DOHH2 (cell line): ENCODE data around the gene ROR2.

Source experiments
- H3F3A ChIP-seq: fragments of 200-600 bp; sonication (generic), shearing (Covaris generic); 2 replicates; pipeline ENCODE4 v1.6.0; 2016; ENCODE audit warnings: antibody characterized with exemption, mild to moderate bottlenecking; ENCODE audit not compliant: control insufficient read depth, insufficient read depth
- H3K27ac ChIP-seq: fragments of 200-600 bp; sonication (generic); 2 replicates; pipeline ENCODE4 v1.5.1; 2014; ENCODE audit warnings: low read depth, mild to moderate bottlenecking, low read length, moderate library complexity
- H3K27me3 ChIP-seq: fragments of 200-600 bp; sonication (generic); 2 replicates; pipeline ENCODE4 v1.6.1; 2014; ENCODE audit warnings: mild to moderate bottlenecking, low read length, mixed read lengths; ENCODE audit not compliant: control insufficient read depth
- H3K36me3 ChIP-seq: fragments of 200-600 bp; sonication (generic); 2 replicates; pipeline ENCODE4 v1.6.1; 2014; ENCODE audit warnings: mild to moderate bottlenecking, low read length, moderate library complexity, mixed read lengths; ENCODE audit not compliant: control insufficient read depth
- H3K4me1 ChIP-seq: fragments of 200-600 bp; sonication (generic); 2 replicates; pipeline ENCODE4 v1.6.1; 2014; ENCODE audit warnings: mild to moderate bottlenecking, low read length, mixed read lengths; ENCODE audit not compliant: control insufficient read depth
- H3K4me2 ChIP-seq: fragments of 200-600 bp; sonication (generic); 2 replicates; pipeline ENCODE4 v1.6.0; 2014; ENCODE audit warnings: mild to moderate bottlenecking, low read length, moderate library complexity
- H3K4me3 ChIP-seq: fragments of 200-600 bp; sonication (generic); 2 replicates; pipeline ENCODE4 v1.5.1; 2014; ENCODE audit warnings: mild to moderate bottlenecking, low read length, mixed read lengths
- H3K79me2 ChIP-seq: fragments of 200-600 bp; sonication (generic); 2 replicates; pipeline ENCODE4 v1.6.1; 2014; ENCODE audit warnings: mild to moderate bottlenecking, low read length, mixed read lengths; ENCODE audit not compliant: control insufficient read depth
- H3K9me2 ChIP-seq: fragments of 200-600 bp; sonication (generic); replicated peaks from 2 replicates; pipeline ENCODE4 v1.6.1; 2014; ENCODE audit warnings: mild to moderate bottlenecking, low read length, mixed read lengths; ENCODE audit not compliant: control insufficient read depth
- H3K9me3 ChIP-seq: fragments of 200-600 bp; sonication (generic); 2 replicates; pipeline ENCODE4 v1.6.1; 2014; ENCODE audit warnings: antibody characterized with exemption, low read length, mixed read lengths; ENCODE audit not compliant: control insufficient read depth, insufficient read depth
- H4K20me1 ChIP-seq: fragments of 200-600 bp; sonication (generic); 2 replicates; pipeline ENCODE4 v1.6.0; 2014; ENCODE audit warnings: low read depth, mild to moderate bottlenecking, antibody characterized with exemption, low read length, moderate library complexity; ENCODE audit not compliant: control insufficient read depth, insufficient read depth
- CTCF ChIP-seq: fragments of 200-600 bp; sonication (generic); IDR thresholded peaks from one replicate; pipeline ENCODE4 v1.5.1; 2014; ENCODE audit warnings: antibody characterized with exemption, mild to moderate bottlenecking, low read depth, low read length; ENCODE audit not compliant: poor library complexity, severe bottlenecking
- EZH2phosphoT487 ChIP-seq: fragments of 200-600 bp; sonication (generic); IDR thresholded peaks from 2 replicates; pipeline ENCODE4 v1.6.1; 2017; ENCODE audit warnings: borderline replicate concordance, mild to moderate bottlenecking, antibody characterized with exemption, low read length, moderate library complexity, mixed read lengths

Gene ROR2

GRCh38 chr9:91756510-91756780 is 193.6 kb downstream of the ROR2 start:
- H3K9me3 ChIP-seq = no peaks in the 10 kb centered on the region
- peaks cover 4% of the 10 kb centered on the region; the same call in 1 of the 2 replicates for H3K4me1 ChIP-seq
- no peak overlapping the region for H3K4me2 ChIP-seq
- H3F3A ChIP-seq = no peaks in the 10 kb centered on the region
- peaks cover 4% of the 10 kb centered on the region; the same call in 1 of the 2 replicates for H3K27me3 ChIP-seq
- H3K4me3 ChIP-seq = no peak overlapping the region
- no peaks in the 10 kb centered on the region for H3K36me3 ChIP-seq
- no peaks in the 10 kb centered on the region for H4K20me1 ChIP-seq
- no peaks in the 10 kb centered on the region for H3K79me2 ChIP-seq
- H3K9me2 ChIP-seq = no peaks in the 10 kb centered on the region
- TF ChIP-seq CTCF = no peak
- no peak for TF ChIP-seq EZH2phosphoT487
- no peak overlapping the region for H3K27ac ChIP-seq

GRCh38 chr9:91755761-91756509 is 194.1 kb downstream of the ROR2 start:
- peaks cover 4% of the 10 kb centered on the region for H3K27me3 ChIP-seq
- H3K9me3 ChIP-seq = no peaks in the 10 kb centered on the region
- H3K4me3 ChIP-seq = no peak overlapping the region
- H3K36me3 ChIP-seq = no peaks in the 10 kb centered on the region
- peaks cover 4% of the 10 kb centered on the region; the same call in 1 of the 2 replicates for H3K4me1 ChIP-seq
- H3K27ac ChIP-seq = no peak overlapping the region
- H3K4me2 ChIP-seq = no peak overlapping the region
- H4K20me1 ChIP-seq = no peaks in the 10 kb centered on the region
- H3F3A ChIP-seq = no peaks in the 10 kb centered on the region
- TF ChIP-seq EZH2phosphoT487 = no peak
- no peak for TF ChIP-seq CTCF
- H3K9me2 ChIP-seq = no peaks in the 10 kb centered on the region
- H3K79me2 ChIP-seq = no peaks in the 10 kb centered on the region

GRCh38 chr9:91753711-91754110 is 196.3 kb downstream of the ROR2 start:
- H3K4me3 ChIP-seq = no peak overlapping the region
- peaks cover 9% of the 10 kb centered on the region for H3K27me3 ChIP-seq
- no peaks in the 10 kb centered on the region for H3F3A ChIP-seq
- no peak overlapping the region for H3K27ac ChIP-seq
- peaks cover 3% of the 10 kb centered on the region; the same call in 1 of the 2 replicates for H3K4me1 ChIP-seq
- no peaks in the 10 kb centered on the region for H4K20me1 ChIP-seq
- H3K36me3 ChIP-seq = no peaks in the 10 kb centered on the region
- H3K9me2 ChIP-seq = no peaks in the 10 kb centered on the region
- no peak for TF ChIP-seq EZH2phosphoT487
- TF ChIP-seq CTCF = no peak
- no peaks in the 10 kb centered on the region for H3K79me2 ChIP-seq
- H3K9me3 ChIP-seq = no peaks in the 10 kb centered on the region
- H3K4me2 ChIP-seq = no peak overlapping the region
